GM12878 (cell line): ENCODE results near the gene ACOX1. TPM values are rescaled to one million over a fixed set of nuclear protein-coding genes. Genes with fewer than 3 reads are reported as not detected.
A peak's percentile ranks its signal among the peaks of the same experiment; 100 is the strongest.

ENCODE experiments used
- ATAC-seq: fragments of 200-7000 bp; cut with Tn5 transposase; 3 replicates; pipeline ENCODE4 v1.9.1; 2020; ENCODE audit warnings: mild to moderate bottlenecking, moderate library complexity
- BruUV-seq: library from RNA; stranded (reverse); fragments of 400-500 nt; replicated peaks from 2 replicates; lab custom pipeline; 2021; lab: Mats Ljungman, UMichigan
- CTCF ChIA-PET: fragments of 300-600 bp; sonication (Branson Sonifier 250); formaldehyde crosslinking; extraction: SDS; loops from one replicate; lab custom pipeline; 2021; ENCODE audit warnings: inconsistent platforms; lab: Yijun Ruan, JAX
- POLR2A ChIA-PET: fragments of 350-600 bp; formaldehyde crosslinking; extraction: SDS; loops from one replicate; lab custom pipeline; 2021; ENCODE audit warnings: inconsistent platforms; lab: Charles Lee
- RAD21 ChIA-PET: fragments of 300-600 bp; sonication (Branson Sonifier 250); formaldehyde crosslinking; loops from one replicate; lab custom pipeline; 2023; ENCODE audit warnings: antibody characterized with exemption; ENCODE audit not compliant: unreplicated experiment; lab: Charles Lee
- SMC1A ChIA-PET: fragments of 300-600 bp; sonication (Branson Sonifier 250); formaldehyde crosslinking; loops from one replicate; lab custom pipeline; 2023; ENCODE audit not compliant: unreplicated experiment, uncharacterized antibody; lab: Charles Lee
- DNase-seq: peaks from one replicate; pipeline ENCODE4 v3.0.0-alpha.2; 2011; ENCODE audit warnings: low read depth, low spot score
- FAIRE-seq: peaks from 3 replicates; lab custom pipeline; 2011; peaks lifted over from hg19 to GRCh38; lab: Jason Lieb, UNC
- H2AFZ ChIP-seq: 2 replicates; pipeline ENCODE4 v1.6.0; 2011; ENCODE audit warnings: low read depth, low read length, control low read depth; ENCODE audit not compliant: control insufficient read depth
- H3K27ac ChIP-seq: 2 replicates; pipeline ENCODE4 v1.5.1; 2011; ENCODE audit warnings: control low read depth; ENCODE audit not compliant: control insufficient read depth, insufficient read depth
- H3K27me3 ChIP-seq, 2 experiments: replicated peaks in 1 of 2; 2 replicates each; pipeline versions ENCODE4 v1.6.0 to v1.6.1; 2011; ENCODE audit warnings: low read length in 1 of 2; ENCODE audit not compliant: control insufficient read depth in 2 of 2, insufficient read depth in 2 of 2
- H3K36me3 ChIP-seq, 2 experiments: 2 replicates each; pipeline ENCODE4 v1.5.1; 2011; ENCODE audit warnings: low read length in 1 of 2; ENCODE audit not compliant: control insufficient read depth in 2 of 2, insufficient read depth in 2 of 2
- H3K4me1 ChIP-seq: 2 replicates; pipeline ENCODE4 v1.6.1; 2011; ENCODE audit warnings: mild to moderate bottlenecking, low read length, moderate library complexity, mixed read lengths; ENCODE audit not compliant: control insufficient read depth, insufficient read depth
- H3K4me2 ChIP-seq: 2 replicates; pipeline ENCODE4 v1.6.0; 2011; ENCODE audit warnings: control low read depth; ENCODE audit not compliant: control insufficient read depth, insufficient read depth
- H3K4me3 ChIP-seq: fragments of 200-600 bp; sonication (generic); 2 replicates; pipeline ENCODE4 v1.5.1; 2016
- H3K79me2 ChIP-seq: 2 replicates; pipeline ENCODE4 v1.6.0; 2011; ENCODE audit warnings: low read length; ENCODE audit not compliant: control insufficient read depth, insufficient read depth
- H3K9ac ChIP-seq: 2 replicates; pipeline ENCODE4 v1.8.0; 2011; ENCODE audit warnings: low read length, control low read depth, mixed read lengths; ENCODE audit not compliant: control insufficient read depth, insufficient read depth
- H3K9me3 ChIP-seq: replicated peaks from 3 replicates; pipeline ENCODE4 v1.5.1; 2011; ENCODE audit warnings: mild to moderate bottlenecking, low read length; ENCODE audit not compliant: control insufficient read depth, insufficient read depth
- H4K20me1 ChIP-seq: 2 replicates; pipeline ENCODE4 v1.6.0; 2011; ENCODE audit not compliant: control insufficient read depth, insufficient read depth
- EZH2 ChIP-seq: IDR thresholded peaks from 2 replicates; pipeline ENCODE4 v1.6.1; 2012; ENCODE audit warnings: low read depth, mild to moderate bottlenecking, control low read depth, inconsistent platforms, low read length, borderline replicate concordance; ENCODE audit not compliant: control insufficient read depth
- FOS ChIP-seq: IDR thresholded peaks from 3 replicates; pipeline ENCODE4 v1.6.1; 2011; ENCODE audit warnings: borderline replicate concordance; ENCODE audit not compliant: insufficient read length; ENCODE audit errors: extremely low read depth
- HCFC1 ChIP-seq: fragments of 150-350 bp; IDR thresholded peaks from 2 replicates; pipeline ENCODE4 v1.6.1; 2014; ENCODE audit warnings: low read length
- SPI1 ChIP-seq: IDR thresholded peaks from 2 replicates; pipeline ENCODE4 v1.6.1; 2011; ENCODE audit warnings: low read depth, mild to moderate bottlenecking, low read length, moderate library complexity, borderline replicate concordance; ENCODE audit not compliant: insufficient read depth
- WGBS: methylation state at CpG from one replicate; pipeline ENCODE4 v1.1.6; 2016; ENCODE audit warnings: low lambda C conversion rate; ENCODE audit not compliant: insufficient replicate concordance, insufficient coverage; ENCODE audit errors: missing lambda C conversion rate; 5-methylcytosine and 5-hydroxymethylcytosine counted together
- in situ Hi-C: fragments of 300-500 bp; cut with MboI; formaldehyde crosslinking; loops from 9 replicates; pipeline ENCODE4 v1.14.3; 2018; ENCODE audit warnings: mixed read lengths
- intact Hi-C: fragments of 100-400 bp; cut with micrococcal nuclease; formaldehyde crosslinking; loops from one replicate; pipeline ENCODE4 v1.14.2; 2022; ENCODE audit not compliant: unreplicated experiment
- polyA plus RNA-seq, 11 experiments: library from polyadenylated mRNA; depleted of rRNA in 4 of 11; unstranded in 6 of 11; stranded (reverse) in 5 of 11; fragments of >200 nt; fragmentation: Nextera tagmentation in 4 of 11; fragmentation: Illumina TruSeq in 1 of 11; extraction: Ambion mirVana in 4 of 11; extraction: Trizol in 1 of 11; gene quantifications; 1 replicate in 1 of 11; 2 replicates in 10 of 11; pipeline versions ENCODE4 v1.2.1 to v1.2.3, GENCODE V29; 2011 to 2016; ENCODE audit warnings: inconsistent platforms in 2 of 11, missing spikeins in 2 of 11, low read depth in 1 of 11
- total RNA-seq, 4 experiments: library from RNA; depleted of rRNA in 3 of 4; stranded (reverse); fragments of >200 nt in 3 of 4; fragmentation: Illumina TruSeq in 1 of 4; extraction: Trizol in 1 of 4; gene quantifications; 2 replicates each; pipeline versions ENCODE4 v1.2.1 to v1.2.3, GENCODE V29; 2013 to 2021
- TF ChIP-seq, protein P1 (sequence below), 3 experiments: IDR thresholded peaks in 2 of 3; conservative IDR thresholded peaks in 1 of 3; 2 replicates each; pipeline ENCODE4 v1.5.1; 2011; ENCODE audit warnings: low read depth in 3 of 3, low read length in 3 of 3, mild to moderate bottlenecking in 3 of 3, control low read depth in 2 of 3, moderate library complexity in 2 of 3, inconsistent platforms in 1 of 3, mixed read lengths in 1 of 3; ENCODE audit not compliant: control insufficient read depth in 2 of 3, insufficient read depth in 1 of 3; ENCODE audit errors: extremely low read depth in 1 of 3

ACOX1 gene
- total and polyA plus RNA-seq, 10 of the 15 experiments (the other 5 are each of a cell fraction or from before 2014, with no cell fraction given), result 6.5 to 26.2 (median 21.6) TPM

DNA sequence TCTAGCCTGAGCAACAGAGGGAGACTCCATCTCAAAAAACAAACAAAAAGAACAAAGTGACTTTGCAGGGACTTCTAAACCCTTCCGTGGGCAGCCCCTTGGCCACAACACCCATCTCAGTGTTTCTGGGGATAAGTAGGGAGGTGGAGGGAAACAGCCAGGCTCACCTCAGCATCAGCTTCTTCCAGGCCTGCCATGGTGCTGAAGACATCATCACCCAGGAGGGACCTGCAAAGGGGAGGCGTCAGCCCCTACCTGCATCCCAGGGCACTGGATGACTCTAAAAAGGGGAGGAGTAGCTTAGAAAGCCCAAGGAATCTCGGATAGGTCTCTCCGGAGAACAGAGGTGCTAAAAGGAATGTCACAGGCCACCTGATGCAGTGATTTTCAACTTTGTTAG is 47.9 kb downstream of the ACOX1 start:
- no peak for ATAC-seq
- Histone ChIP-seq H3K9me3 (no peaks in the 10 kb centered on the region), H3K27ac (no peak overlapping the region), H3K4me3 (no peak overlapping the region), H3K79me2 (no peaks in the 10 kb centered on the region), H3K27me3 (no peaks in the 10 kb centered on the region), H3K4me1 (no peaks in the 10 kb centered on the region), H4K20me1 (no peaks in the 10 kb centered on the region), H2AFZ (no peak overlapping the region), H3K9ac (no peak overlapping the region), H3K36me3 (no peaks in the 10 kb centered on the region), H3K4me2 (no peak overlapping the region)
- intact Hi-C loops, result no loop called here
- no peak for FAIRE-seq
- ChIA-PET SMC1A (no interaction called here), POLR2A (interaction anchor here (0.7 kb wide), 1 partner anchor 22 kb away, joined by 5 read pairs; no protein-coding TSS in a partner anchor), CTCF (interaction anchor here (1.3 kb wide), 1 partner anchor 25 kb away, joined by 3 read pairs; no protein-coding TSS in a partner anchor), RAD21 (no interaction called here)
- WGBS, result 70% methylated on average over 4 of the region's 4 CpGs
- in situ Hi-C loops, result no loop called here
- no peak for DNase-seq
- TF ChIP-seq HCFC1 (no peak), SPI1 (no peak)
- BruUV-seq, result no TSS peak

DNA sequence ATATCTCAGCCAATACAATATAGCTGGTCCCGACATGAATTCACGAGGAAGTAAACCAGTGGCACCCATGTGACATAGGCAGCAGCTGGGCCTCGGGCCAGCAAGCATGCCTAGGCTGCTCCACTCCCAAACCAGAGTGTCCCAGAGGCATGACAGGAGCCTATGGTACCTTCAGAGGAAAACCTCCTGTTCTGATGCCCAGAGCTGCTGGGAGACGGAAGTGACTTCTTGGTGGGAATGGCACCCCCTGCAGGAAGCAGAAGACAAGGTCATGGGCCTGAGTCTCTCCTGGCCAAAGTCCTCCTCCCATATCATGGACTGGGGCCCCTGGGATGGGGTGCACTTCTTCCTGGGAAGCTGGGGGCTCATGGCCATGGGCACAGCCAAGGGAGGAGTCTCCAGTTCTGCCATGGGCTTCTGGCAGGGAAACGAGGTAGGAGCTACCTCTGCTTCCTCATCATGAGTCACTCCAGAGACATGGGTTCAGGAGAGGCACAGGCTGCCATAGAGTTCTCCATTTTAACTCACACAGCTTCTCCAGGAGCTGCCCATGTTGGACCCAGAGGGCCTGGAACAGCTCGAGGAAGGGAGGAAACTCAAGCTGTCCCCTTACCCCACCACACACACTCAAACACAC is 51.6 kb downstream of the ACOX1 start:
- no peaks in the 10 kb centered on the region for H3K79me2 ChIP-seq
- no peak overlapping the region for H3K4me2 ChIP-seq
- H3K4me1 ChIP-seq, result no peaks in the 10 kb centered on the region
- H3K27me3 ChIP-seq, result no peaks in the 10 kb centered on the region
- ChIA-PET POLR2A (interaction anchor here (0.6 kb wide), 1 partner anchor 132 kb away, joined by 3 read pairs; no protein-coding TSS in a partner anchor), RAD21 (no interaction called here), CTCF (interaction anchor here (0.5 to 2.1 kb wide), 14 partner anchors 8 to 405 kb away, joined by 3 to 11 read pairs (median 3); partner anchors contain the start of genes ACOX1, MRPL38 and TEN1), SMC1A (interaction anchor here (0.6 to 1.9 kb wide), 4 partner anchors 8 to 1120 kb away, joined by 3 to 6 read pairs (median 4); partner anchors contain the start of gene MRPL38)
- in situ Hi-C loops (loop anchor here (5.0 kb wide), 1 partner anchor 365 kb away; no protein-coding TSS in a partner anchor), intact Hi-C loops (no loop called here)
- no peak for TF ChIP-seq EZH2
- TF ChIP-seq, protein P1, sequence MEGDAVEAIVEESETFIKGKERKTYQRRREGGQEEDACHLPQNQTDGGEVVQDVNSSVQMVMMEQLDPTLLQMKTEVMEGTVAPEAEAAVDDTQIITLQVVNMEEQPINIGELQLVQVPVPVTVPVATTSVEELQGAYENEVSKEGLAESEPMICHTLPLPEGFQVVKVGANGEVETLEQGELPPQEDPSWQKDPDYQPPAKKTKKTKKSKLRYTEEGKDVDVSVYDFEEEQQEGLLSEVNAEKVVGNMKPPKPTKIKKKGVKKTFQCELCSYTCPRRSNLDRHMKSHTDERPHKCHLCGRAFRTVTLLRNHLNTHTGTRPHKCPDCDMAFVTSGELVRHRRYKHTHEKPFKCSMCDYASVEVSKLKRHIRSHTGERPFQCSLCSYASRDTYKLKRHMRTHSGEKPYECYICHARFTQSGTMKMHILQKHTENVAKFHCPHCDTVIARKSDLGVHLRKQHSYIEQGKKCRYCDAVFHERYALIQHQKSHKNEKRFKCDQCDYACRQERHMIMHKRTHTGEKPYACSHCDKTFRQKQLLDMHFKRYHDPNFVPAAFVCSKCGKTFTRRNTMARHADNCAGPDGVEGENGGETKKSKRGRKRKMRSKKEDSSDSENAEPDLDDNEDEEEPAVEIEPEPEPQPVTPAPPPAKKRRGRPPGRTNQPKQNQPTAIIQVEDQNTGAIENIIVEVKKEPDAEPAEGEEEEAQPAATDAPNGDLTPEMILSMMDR (IDR thresholded peaks at IDR 0.05 in 2 of 3, conservative IDR thresholded peaks at IDR 0.05 in 1 of 3; ENCODE audit: control insufficient read depth in 2 of 3, extremely low read depth in 1 of 3, insufficient read depth in 1 of 3, low read depth in 3 of 3, low read length in 3 of 3), result peak; percentile 9 to 40 (median 35); a peak in 3 of 6 replicates
- TF ChIP-seq FOS, result no peak
- DNase-seq (no peak), ATAC-seq (peak; percentile 59), FAIRE-seq (no peak)
- H3K9me3 ChIP-seq, result no peaks in the 10 kb centered on the region
- no peak overlapping the region for H3K4me3 ChIP-seq
- no peak overlapping the region for H2AFZ ChIP-seq
- no peak overlapping the region for H3K9ac ChIP-seq
- no TSS peak for BruUV-seq
- no peaks in the 10 kb centered on the region for H4K20me1 ChIP-seq
- H3K36me3 ChIP-seq, result no peaks in the 10 kb centered on the region
- no peak overlapping the region for H3K27ac ChIP-seq
- WGBS, result 58% methylated on average over 6 of the region's 6 CpGs
